ENCODE measurements around the gene PHACTR2. TPM values are rescaled to one million over a fixed set of nuclear protein-coding genes. Genes with fewer than 3 reads are reported as not detected.

The PHACTR2 gene
- 2.9 to 3.7 TPM (median 3.3 TPM) in 5 replicates for total RNA-seq (2022; extraction: Qiagen RNA extraction)

DNA sequence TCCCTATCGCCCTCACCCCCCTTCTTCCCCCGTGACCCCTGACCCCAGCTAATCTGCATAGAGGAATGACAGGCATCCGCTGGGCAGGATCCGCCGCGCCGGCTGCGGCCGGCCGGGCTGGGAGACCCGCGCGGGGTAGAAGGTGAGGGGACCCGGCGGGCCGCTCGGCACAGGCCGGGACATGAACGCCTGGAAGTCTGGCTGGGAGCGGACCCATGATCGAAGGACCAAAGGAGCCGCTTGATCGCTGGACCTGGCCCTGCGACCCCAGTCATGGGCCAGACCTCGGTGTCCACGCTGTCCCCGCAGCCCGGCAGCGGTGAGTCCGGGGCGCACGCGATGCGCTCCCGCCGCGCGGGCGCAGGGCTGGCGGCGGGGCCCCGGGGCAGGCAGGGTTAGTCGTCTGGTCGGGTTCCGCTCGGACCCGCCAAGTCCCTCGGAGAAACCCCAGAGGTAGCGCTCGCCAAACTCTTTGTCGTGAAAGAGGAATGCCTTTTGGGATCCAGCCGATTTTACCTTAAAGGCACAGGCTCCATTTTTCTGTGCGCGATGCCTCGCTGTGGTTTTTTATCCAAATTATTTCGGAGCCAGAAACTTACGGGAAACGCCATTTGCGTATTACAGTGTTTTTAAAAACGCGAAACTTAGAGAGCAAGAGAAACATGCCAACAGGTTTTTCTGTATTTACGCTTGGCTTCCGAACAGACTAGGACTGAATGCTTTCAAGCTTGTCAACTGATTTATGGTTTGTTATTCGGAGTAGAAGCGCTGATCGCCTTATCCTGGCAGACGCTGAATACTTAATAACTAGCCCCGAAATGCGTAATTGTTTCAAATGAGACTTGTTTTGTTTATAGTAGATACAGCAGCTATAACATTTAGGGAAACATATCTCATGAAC is at the start of gene PHACTR2:
TSS of gene PHACTR2 (plus strand) at position 75 of the 901 bp plus-strand sequence. CDS start at position 274, 199 bp downstream.

DNA sequence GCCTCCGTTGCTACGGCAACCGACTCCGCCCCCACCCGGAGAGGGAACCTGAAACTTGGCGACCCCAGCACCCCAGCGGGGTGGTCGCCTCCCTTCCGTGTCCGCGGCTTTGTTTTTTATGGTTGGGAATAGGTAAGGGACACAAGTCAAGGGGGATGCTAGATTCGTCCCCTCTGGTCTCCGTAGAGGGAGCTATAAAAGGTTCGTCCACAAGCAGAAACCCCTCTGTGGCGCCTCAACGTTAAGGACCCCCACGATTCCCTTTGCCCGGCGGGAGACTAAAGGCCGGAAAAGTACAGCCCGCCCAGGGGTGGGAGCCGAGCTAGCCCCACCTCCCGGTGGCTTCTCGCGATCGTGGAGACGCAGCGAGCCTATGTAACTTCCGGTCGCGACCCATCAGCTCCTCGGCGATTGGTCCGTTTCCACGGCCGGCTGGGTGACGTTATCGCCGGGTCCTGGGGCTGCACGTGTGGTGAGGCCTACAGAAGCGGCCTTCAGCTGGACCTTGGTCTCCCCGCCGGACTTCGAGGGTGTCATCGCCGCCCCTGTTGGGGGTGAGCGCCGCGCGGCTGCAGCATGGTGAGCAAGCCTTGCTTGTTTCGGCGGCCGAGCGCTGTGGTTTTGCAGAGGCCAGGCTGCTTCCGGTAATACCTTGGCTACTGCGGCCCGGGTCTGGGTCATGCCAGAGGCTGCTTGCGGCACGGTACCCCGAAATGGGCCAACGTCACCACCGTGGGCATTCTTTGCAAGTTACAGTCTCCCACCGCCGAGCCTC is 165.3 kb downstream of the PHACTR2 start, which contains the start of gene LTV1:
TSS of gene LTV1 (plus strand) at position 437 of the 775 bp plus-strand sequence. CDS start at position 577, 140 bp downstream.

DNA sequence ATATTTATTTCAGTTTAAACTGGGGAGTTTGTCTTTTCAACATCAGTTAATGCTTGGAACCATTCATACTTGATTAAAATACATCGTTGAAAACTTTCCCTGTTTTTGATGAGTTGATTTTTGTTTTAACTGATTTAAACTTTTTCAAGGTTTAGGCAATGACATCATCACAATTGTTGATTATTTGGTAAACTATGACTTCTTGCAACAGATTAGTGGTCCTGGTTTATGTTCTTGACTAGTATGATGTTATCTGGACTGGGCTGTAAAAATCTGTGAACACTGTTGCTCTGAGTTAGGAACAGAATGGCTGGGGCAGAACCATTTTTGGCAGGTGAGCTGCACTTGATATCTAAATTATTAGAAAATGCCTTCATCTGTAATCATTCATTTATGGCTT is 186.5 kb downstream of the PHACTR2 start, which contains the start of gene ZC2HC1B:
TSS of gene ZC2HC1B (plus strand) at position 241 of the 400 bp plus-strand sequence. CDS start at position 307, 66 bp downstream.

Other genes with a start within 250 kb of the PHACTR2 start
- gene ADAT2, start 227.3 kb upstream of the PHACTR2 start, total RNA-seq (2022; extraction: Qiagen RNA extraction): 3.5 to 4.4 TPM (median 4.0 TPM) in 5 replicates
- gene PEX3, start 227.2 kb upstream of the PHACTR2 start, total RNA-seq (2022; extraction: Qiagen RNA extraction): 10.9 to 11.8 TPM (median 11.6 TPM) in 5 replicates
- 53.3 to 54.2 TPM (median 54.1 TPM) in 5 replicates for gene FUCA2, start 166.2 kb upstream of the PHACTR2 start, total RNA-seq (2022; extraction: Qiagen RNA extraction)
- gene LTV1, start 165.4 kb downstream of the PHACTR2 start, total RNA-seq (2022; extraction: Qiagen RNA extraction): 31.3 to 42.7 TPM (median 32.0 TPM) in 5 replicates
- not detected in 5 replicates for gene ZC2HC1B, start 186.5 kb downstream of the PHACTR2 start, total RNA-seq (2022; extraction: Qiagen RNA extraction)